Lung (tissue), 12 donors: ENCODE data around the gene KPNA4. TPM values are rescaled to one million over a fixed set of nuclear protein-coding genes. Genes with fewer than 3 reads are reported as not detected.

ENCODE experiments used
- ATAC-seq: fragments of 200-7000 bp; cut with Tn5 transposase; one replicate; pipeline ENCODE4 v1.9.1; 2020; ENCODE audit warnings: moderate number of reproducible peaks; ENCODE audit not compliant: insufficient read depth, low FRiP score
- DNase-seq, 3 donors: peaks; one replicate each; pipeline ENCODE4 v3.0.0-alpha.2; 2013 to 2017
- H3K27ac ChIP-seq, 2 donors: one replicate each; pipeline ENCODE4 v1.5.1; 2013; ENCODE audit warnings: mild to moderate bottlenecking in 2 of 2, moderate library complexity in 2 of 2, control low read depth in 1 of 2, inconsistent platforms in 1 of 2, low read depth in 1 of 2, low read length in 1 of 2
- H3K27me3 ChIP-seq, 3 donors: one replicate each; pipeline ENCODE4 v1.5.1; 2013; ENCODE audit warnings: low read length in 2 of 3; ENCODE audit not compliant: control insufficient read depth in 3 of 3, insufficient read depth in 3 of 3
- H3K36me3 ChIP-seq, 4 donors: one replicate each; pipeline ENCODE4 v1.5.1; 2013; ENCODE audit warnings: low read length in 4 of 4, mild to moderate bottlenecking in 1 of 4, moderate library complexity in 1 of 4; ENCODE audit not compliant: control insufficient read depth in 4 of 4, insufficient read depth in 4 of 4
- H3K4me1 ChIP-seq, 5 donors: one replicate each; pipeline ENCODE4 v1.5.1; 2013; ENCODE audit warnings: low read length in 5 of 5, mild to moderate bottlenecking in 2 of 5, moderate library complexity in 1 of 5; ENCODE audit not compliant: control insufficient read depth in 5 of 5, insufficient read depth in 5 of 5
- H3K4me3 ChIP-seq: one replicate; pipeline ENCODE4 v1.5.1; 2013; ENCODE audit warnings: mild to moderate bottlenecking, control low read depth, moderate library complexity
- H3K9ac ChIP-seq, 2 donors: one replicate each; pipeline ENCODE4 v1.5.1; 2013; ENCODE audit warnings: low read length in 2 of 2, control low read depth in 1 of 2; ENCODE audit not compliant: insufficient read depth in 1 of 2
- H3K9me3 ChIP-seq, 4 donors: one replicate each; pipeline ENCODE4 v1.5.1; 2013; ENCODE audit warnings: low read length in 3 of 4, mild to moderate bottlenecking in 1 of 4, moderate library complexity in 1 of 4; ENCODE audit not compliant: control insufficient read depth in 4 of 4, insufficient read depth in 3 of 4
- WGBS, 2 donors: extraction: QIAGEN DNeasy Blood & Tissue Kit; methylation state at CpG; one replicate each; pipeline ENCODE4 v1.1.7; 2013; 5-methylcytosine and 5-hydroxymethylcytosine counted together
- polyA plus RNA-seq, 2 donors: library from polyadenylated mRNA; stranded (reverse); fragments of 200-250 nt; gene quantifications; one replicate each; pipeline ENCODE4 v1.2.1, GENCODE V29; 2013
- total RNA-seq, 2 donors: library from RNA; depleted of rRNA in 1 of 2; stranded (reverse); fragments of >200 nt in 1 of 2; gene quantifications; one replicate each; pipeline ENCODE4 v1.2.1, GENCODE V29; 2014 to 2021
- TF ChIP-seq, protein P1 (sequence below): IDR thresholded peaks from 2 replicates; pipeline ENCODE4 v1.5.1; 2012; ENCODE audit warnings: mild to moderate bottlenecking; ENCODE audit errors: control extremely low read depth, extremely low read depth
- donor health status: control.
- donor health status: control.
- donor health status: Bipolar disorder and iron deficiency.
- donor health status: healthy.
- donor health status: DM: yes; HTN: yes; CAD: no.

Gene KPNA4
- total and polyA plus RNA-seq, 4 donors: 12.5 to 35.9 (median 23.5) TPM

GRCh38 chr3:160479376-160479775, 86.0 kb downstream of the KPNA4 start:
- Histone ChIP-seq H3K27ac (no peak overlapping the region), H3K36me3 (no peaks in the 10 kb centered on the region), H3K27me3 (no peaks in the 10 kb centered on the region), H3K9ac (no peak overlapping the region), H3K4me1 (no peaks in the 10 kb centered on the region), H3K9me3 (no peaks in the 10 kb centered on the region), H3K4me3 (no peak overlapping the region)
- DNase-seq (no peak), ATAC-seq (no peak)
- TF ChIP-seq, protein P1, sequence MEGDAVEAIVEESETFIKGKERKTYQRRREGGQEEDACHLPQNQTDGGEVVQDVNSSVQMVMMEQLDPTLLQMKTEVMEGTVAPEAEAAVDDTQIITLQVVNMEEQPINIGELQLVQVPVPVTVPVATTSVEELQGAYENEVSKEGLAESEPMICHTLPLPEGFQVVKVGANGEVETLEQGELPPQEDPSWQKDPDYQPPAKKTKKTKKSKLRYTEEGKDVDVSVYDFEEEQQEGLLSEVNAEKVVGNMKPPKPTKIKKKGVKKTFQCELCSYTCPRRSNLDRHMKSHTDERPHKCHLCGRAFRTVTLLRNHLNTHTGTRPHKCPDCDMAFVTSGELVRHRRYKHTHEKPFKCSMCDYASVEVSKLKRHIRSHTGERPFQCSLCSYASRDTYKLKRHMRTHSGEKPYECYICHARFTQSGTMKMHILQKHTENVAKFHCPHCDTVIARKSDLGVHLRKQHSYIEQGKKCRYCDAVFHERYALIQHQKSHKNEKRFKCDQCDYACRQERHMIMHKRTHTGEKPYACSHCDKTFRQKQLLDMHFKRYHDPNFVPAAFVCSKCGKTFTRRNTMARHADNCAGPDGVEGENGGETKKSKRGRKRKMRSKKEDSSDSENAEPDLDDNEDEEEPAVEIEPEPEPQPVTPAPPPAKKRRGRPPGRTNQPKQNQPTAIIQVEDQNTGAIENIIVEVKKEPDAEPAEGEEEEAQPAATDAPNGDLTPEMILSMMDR: no peak
- WGBS, 2 donors: 92 to 93% methylated on average over 10 of the region's 10 CpGs

GRCh38 chr3:160478338-160478737, 87.0 kb downstream of the KPNA4 start:
- ATAC-seq: no peak
- Histone ChIP-seq H3K4me3 (no peak overlapping the region), H3K36me3 (no peaks in the 10 kb centered on the region), H3K4me1 (no peaks in the 10 kb centered on the region), H3K9me3 (no peaks in the 10 kb centered on the region), H3K27me3 (no peaks in the 10 kb centered on the region), H3K27ac (no peak overlapping the region), H3K9ac (no peak overlapping the region)
- WGBS, 2 donors: 78 to 86% methylated on average over 5 of the region's 5 CpGs
- no peak for DNase-seq
- TF ChIP-seq, protein P1: no peak

GRCh38 chr3:160477750-160478149, 87.6 kb downstream of the KPNA4 start:
- Histone ChIP-seq H3K4me1 (no peaks in the 10 kb centered on the region), H3K36me3 (no peaks in the 10 kb centered on the region), H3K27me3 (no peaks in the 10 kb centered on the region), H3K9ac (peak overlapping the region in 1 of 2 donors; percentile 1), H3K4me3 (no peak overlapping the region), H3K9me3 (no peaks in the 10 kb centered on the region), H3K27ac (no peak overlapping the region)
- DNase-seq (no peak), ATAC-seq (no peak)
- TF ChIP-seq, protein P1: no peak
- 81 to 94% methylated on average over 5 of the region's 5 CpGs for WGBS, 2 donors

- WGBS, 2 donors: 97 to 100% methylated on average over 2 of the region's 2 CpGs
Observed at GRCh38 chr3:160475884-160476283, 89.5 kb downstream of the KPNA4 start.

More at GRCh38 chr3:160475884-160476283, 89.5 kb downstream of the KPNA4 start:
- TF ChIP-seq, protein P1: no peak
- no peak overlapping the region for H3K4me3 ChIP-seq
- ATAC-seq: no peak
- H3K27me3 ChIP-seq: no peaks in the 10 kb centered on the region
- no peaks in the 10 kb centered on the region for H3K36me3 ChIP-seq
- H3K4me1 ChIP-seq: no peaks in the 10 kb centered on the region
- peaks cover 0 to 2% (median 0%) of the 10 kb centered on the region in 4 donors for H3K9me3 ChIP-seq
- no peak overlapping the region for H3K27ac ChIP-seq
- no peak overlapping the region for H3K9ac ChIP-seq
- no peak for DNase-seq
